Panc1 (cell line): ENCODE results near the gene LMBRD1. TPM values are rescaled to one million over a fixed set of nuclear protein-coding genes. Genes with fewer than 3 reads are reported as not detected.
"Not testable (repeated sequence)": the region's sequence is repeated elsewhere in the genome, so short reads cannot be mapped to it uniquely, and the experiment has no call there.

Source experiments
- ATAC-seq: fragments of 200-7000 bp; cut with Tn5 transposase; 2 replicates; pipeline ENCODE4 v1.9.1; 2020; ENCODE audit warnings: mild to moderate bottlenecking, moderate library complexity
- BruUV-seq: library from RNA; stranded (reverse); fragments of 400-500 nt; replicated peaks from 2 replicates; lab custom pipeline; 2021; lab: Mats Ljungman, UMichigan
- CTCF ChIA-PET: fragments of 300-600 bp; sonication (Branson Sonifier 250); formaldehyde crosslinking; loops from one replicate; lab custom pipeline; 2022; ENCODE audit warnings: antibody characterized with exemption; lab: Charles Lee
- POLR2A ChIA-PET: fragments of 300-600 bp; sonication (Branson Sonifier 250); formaldehyde crosslinking; loops from one replicate; lab custom pipeline; 2022; ENCODE audit warnings: antibody characterized with exemption; lab: Charles Lee
- DNase-seq: peaks from one replicate; pipeline ENCODE4 v3.0.0-alpha.2; 2010; ENCODE audit warnings: low read depth, low spot score
- H3K27ac ChIP-seq: 2 replicates; pipeline ENCODE4 v1.5.1; 2011; ENCODE audit warnings: mild to moderate bottlenecking, low read length, inconsistent platforms
- H3K27me3 ChIP-seq: fragments of 200-500 bp; sonication (Bioruptor generic); 2 replicates; pipeline ENCODE4 v1.6.0; 2014; ENCODE audit warnings: low read length, inconsistent platforms; ENCODE audit not compliant: control insufficient read depth, insufficient read depth
- H3K36me3 ChIP-seq: fragments of 200-500 bp; sonication (Bioruptor generic); 2 replicates; pipeline ENCODE4 v1.5.1; 2014; ENCODE audit warnings: inconsistent platforms, mild to moderate bottlenecking, low read length, moderate library complexity; ENCODE audit not compliant: control insufficient read depth, insufficient read depth
- H3K4me1 ChIP-seq: 2 replicates; pipeline ENCODE4 v1.5.1; 2011; ENCODE audit warnings: inconsistent platforms, mild to moderate bottlenecking, low read length, moderate library complexity; ENCODE audit not compliant: control insufficient read depth, insufficient read depth
- H3K4me3 ChIP-seq, 2 experiments: 2 replicates each; pipeline ENCODE4 v1.5.1; 2011 to 2012; ENCODE audit warnings: low read depth in 2 of 2, low read length in 2 of 2, mild to moderate bottlenecking in 2 of 2, inconsistent platforms in 1 of 2, moderate library complexity in 1 of 2
- H3K9me3 ChIP-seq: fragments of 200-500 bp; sonication (Bioruptor generic); 2 replicates; pipeline ENCODE4 v1.5.1; 2014; ENCODE audit warnings: low read depth, mild to moderate bottlenecking, inconsistent platforms, low read length, moderate library complexity; ENCODE audit not compliant: control insufficient read depth, insufficient read depth
- CTCF ChIP-seq: fragments of 450-650 bp; IDR thresholded peaks from 2 replicates; pipeline ENCODE4 v1.5.1; 2017; ENCODE audit warnings: mild to moderate bottlenecking
- POLR2AphosphoS5 ChIP-seq: IDR thresholded peaks from 2 replicates; pipeline ENCODE4 v1.6.1; 2012; ENCODE audit warnings: mild to moderate bottlenecking, low read depth, low read length, moderate library complexity
- REST ChIP-seq, 2 experiments: IDR thresholded peaks; 2 replicates each; pipeline ENCODE4 v1.6.1; 2011 to 2012; ENCODE audit warnings: low read depth in 2 of 2, control low read depth in 1 of 2, low read length in 1 of 2, mild to moderate bottlenecking in 1 of 2, moderate library complexity in 1 of 2; ENCODE audit not compliant: insufficient read depth in 1 of 2
- SIN3A ChIP-seq: IDR thresholded peaks from 2 replicates; pipeline ENCODE4 v1.6.1; 2012; ENCODE audit warnings: low read depth, mild to moderate bottlenecking, low read length, moderate library complexity, borderline replicate concordance; ENCODE audit not compliant: insufficient read depth
- TCF7L2 ChIP-seq: IDR thresholded peaks from 2 replicates; pipeline ENCODE4 v1.6.1; 2011; ENCODE audit warnings: mild to moderate bottlenecking, low read depth, low read length, inconsistent platforms
- in situ Hi-C: cut with HindIII; loops from 2 replicates; pipeline ENCODE4 v1.10.0; 2016; ENCODE audit warnings: low sequenced_read_pairs, low pct_unique_long_range_greater_than_20kb
- intact Hi-C: fragments of 100-400 bp; cut with micrococcal nuclease; formaldehyde crosslinking; loops from one replicate; pipeline ENCODE4 v1.10.0; 2022; ENCODE audit not compliant: unreplicated experiment
- total RNA-seq: library from RNA; stranded (reverse); gene quantifications from one replicate; pipeline ENCODE4 v1.2.1, GENCODE V29; 2021; ENCODE audit not compliant: unreplicated experiment

Gene LMBRD1
- total RNA-seq, 1 experiment from 2014 or later, result 17.9 TPM

- BruUV-seq, intact Hi-C loops, H3K36me3 ChIP-seq, CTCF ChIA-PET, H3K4me1 ChIP-seq, ATAC-seq, in situ Hi-C loops, H3K27me3 ChIP-seq, POLR2A ChIA-PET, H3K27ac ChIP-seq, H3K4me3 ChIP-seq, H3K9me3 ChIP-seq, DNase-seq: not testable (repeated sequence)
- TF ChIP-seq CTCF, result peak; percentile 12; the same call in 1 of the 2 replicates
Measured at GRCh38 chr6:69824355-69824754, 27.5 kb upstream of the LMBRD1 start.

GRCh38 chr6:69820438-69820837, 23.6 kb upstream of the LMBRD1 start:
- no peaks in the 10 kb centered on the region for H3K27me3 ChIP-seq
- TF ChIP-seq SIN3A (no peak), REST (IDR thresholded peaks at IDR 0.05; ENCODE audit: insufficient read depth in 1 of 2, low read depth in 2 of 2, low read length in 1 of 2) (no peak), POLR2AphosphoS5 (no peak), CTCF (no peak)
- DNase-seq, result no peak
- no peaks in the 10 kb centered on the region for H3K9me3 ChIP-seq
- H3K36me3 ChIP-seq, result no peaks in the 10 kb centered on the region
- no peak overlapping the region for H3K27ac ChIP-seq
- intact Hi-C loops (no loop called here), in situ Hi-C loops (no loop called here)
- CTCF ChIA-PET, result no interaction called here
- no peak for ATAC-seq
- POLR2A ChIA-PET, result no interaction called here
- no TSS peak for BruUV-seq
- H3K4me1 ChIP-seq, result no peaks in the 10 kb centered on the region
- H3K4me3 ChIP-seq, result no peak overlapping the region

GRCh38 chr6:69820018-69820417, 23.2 kb upstream of the LMBRD1 start:
- no peaks in the 10 kb centered on the region for H3K4me1 ChIP-seq
- DNase-seq (no peak), ATAC-seq (no peak)
- H3K36me3 ChIP-seq, result no peaks in the 10 kb centered on the region
- CTCF ChIA-PET, result no interaction called here
- POLR2A ChIA-PET, result no interaction called here
- no peak overlapping the region for H3K4me3 ChIP-seq
- no peak for TF ChIP-seq CTCF
- TF ChIP-seq POLR2AphosphoS5, result no peak
- no peak for TF ChIP-seq TCF7L2
- no peak for TF ChIP-seq REST (IDR thresholded peaks at IDR 0.05; ENCODE audit: insufficient read depth in 1 of 2, low read depth in 2 of 2, low read length in 1 of 2)
- no peak for TF ChIP-seq SIN3A
- intact Hi-C loops (no loop called here), in situ Hi-C loops (no loop called here)
- no peaks in the 10 kb centered on the region for H3K9me3 ChIP-seq
- H3K27ac ChIP-seq, result no peak overlapping the region
- H3K27me3 ChIP-seq, result no peaks in the 10 kb centered on the region
- BruUV-seq, result no TSS peak
